ENCODE results near the gene OR56B1. TPM values are rescaled to one million over a fixed set of nuclear protein-coding genes. Genes with fewer than 3 reads are reported as not detected.
A peak's percentile ranks its signal among the peaks of the same experiment; 100 is the strongest.
"Not testable (repeated sequence)": the region's sequence is repeated elsewhere in the genome, so short reads cannot be mapped to it uniquely, and the experiment has no call there.

Gene OR56B1
- total RNA-seq (under 1 TPM; 0.20 to 0.78 (median 0.37) TPM), total RNA-seq (0 to 0.77 (median 0.05) reads per million in 29 experiments)
- total RNA-seq (2013), result 0.33 TPM

GRCh38 chr11:5736396-5736795 lies at the start of gene OR56B1:
Gene OR56B1 (plus strand): TSS chr11:5736448. CDS start chr11:5736517, 69 bp downstream.
- H3K4me3 Mint-ChIP-seq, result no peak within 1 kb of the TSS
- 83% methylated on average over 1 of the region's 1 CpG for WGBS (ENCODE audit: insufficient coverage)
- H3K27me3 ChIP-seq (replicated peaks in 1 of 2; ENCODE audit: control insufficient read depth in 2 of 2, extremely low read depth in 1 of 2, insufficient read depth in 2 of 2, low read length in 1 of 2), result no peaks in the 10 kb centered on the region
- CTCF ChIA-PET, result interaction anchor here in 1 of 2 donors (0.6 kb wide), 1 partner anchor 559 kb away, joined by 3 read pairs; no protein-coding TSS in a partner anchor
- peaks cover 10 to 13% of the 10 kb centered on the region in 2 donors for H3K27me3 Mint-ChIP-seq
- no peaks in the 10 kb centered on the region for H3K4me1 ChIP-seq (ENCODE audit: control insufficient read depth in 1 of 2, extremely low read depth in 1 of 2, insufficient read depth in 2 of 2, low read length in 2 of 2)
- H3K36me3 Mint-ChIP-seq, result peaks cover 39% of the 10 kb centered on the region
- H3K27ac ChIP-seq (ENCODE audit: low read length), result no peak within 1 kb of the TSS
- no peaks in the 10 kb centered on the region for H3K4me1 Mint-ChIP-seq
- ATAC-seq (replicated peaks in 1 of 4) (no peak), DNase-seq (no peak)
- no peaks in the 10 kb centered on the region for H3K36me3 ChIP-seq (ENCODE audit: control insufficient read depth in 2 of 2, extremely low read depth in 1 of 2, insufficient read depth in 1 of 2, low read length in 1 of 2)
- H3K9me3 Mint-ChIP-seq, result peaks cover 11 to 16% (median 15%) of the 10 kb centered on the region in 3 donors
- POLR2A ChIA-PET, result no interaction called here
- no peak within 1 kb of the TSS for H3K27ac Mint-ChIP-seq
- H3K9me3 ChIP-seq, result no peaks in the 10 kb centered on the region
- no peak within 1 kb of the TSS for H3K4me3 ChIP-seq (ENCODE audit: control insufficient read depth in 1 of 2, extremely low read depth in 1 of 2, low read length in 1 of 2)

GRCh38 chr11:5688482-5688881 lies 47.8 kb upstream of the OR56B1 start:
- Histone ChIP-seq H3K27me3 (replicated peaks in 1 of 2; ENCODE audit: control insufficient read depth in 2 of 2, extremely low read depth in 1 of 2, insufficient read depth in 2 of 2, low read length in 1 of 2) (no peaks in the 10 kb centered on the region), H3K36me3 (ENCODE audit: control insufficient read depth in 2 of 2, extremely low read depth in 1 of 2, insufficient read depth in 1 of 2, low read length in 1 of 2) (peaks cover 0 to 4% of the 10 kb centered on the region in 2 donors), H3K4me1 (ENCODE audit: control insufficient read depth in 1 of 2, extremely low read depth in 1 of 2, insufficient read depth in 2 of 2, low read length in 2 of 2) (peaks cover 22 to 32% of the 10 kb centered on the region in 2 experiments), H3K27ac (ENCODE audit: low read length) (peak overlapping the region; percentile 88), H3K9me3 (no peaks in the 10 kb centered on the region), H3K4me3 (ENCODE audit: control insufficient read depth in 1 of 2, extremely low read depth in 1 of 2, low read length in 1 of 2) (no peak overlapping the region)
- H3K9me3 Mint-ChIP-seq, result no peaks in the 10 kb centered on the region
- POLR2A ChIA-PET, result interaction anchor here in 1 of 2 donors (0.5 to 0.7 kb wide), 2 partner anchors 20 to 730 kb away, joined by 3 read pairs; no protein-coding TSS in a partner anchor
- no peaks in the 10 kb centered on the region for H3K27me3 Mint-ChIP-seq
- ATAC-seq (replicated peaks in 1 of 4), result no peak
- peaks cover 53 to 60% (median 57%) of the 10 kb centered on the region in 3 donors for H3K4me1 Mint-ChIP-seq
- peak overlapping the region; percentile 97 to 98 for H3K27ac Mint-ChIP-seq
- CTCF ChIA-PET, result interaction anchor here (0.9 to 2.9 kb wide), 3 partner anchors 10 to 54 kb away, joined by 3 to 21 read pairs (median 3); no protein-coding TSS in a partner anchor
- H3K4me3 Mint-ChIP-seq, result peak overlapping the region; percentile 29 to 95 (median 89)
- H3K36me3 Mint-ChIP-seq, result peaks cover 16% of the 10 kb centered on the region
- DNase-seq, result no peak
- no CpG with 5 or more reads among the region's 1 CpG for WGBS (ENCODE audit: insufficient coverage)

GRCh38 chr11:5689551-5689983 lies 46.7 kb upstream of the OR56B1 start, which contains the start of gene TRIM22:
Gene TRIM22 (plus strand): TSS chr11:5689790. CDS start chr11:5696233, 6,443 bp downstream.
- Mint-ChIP-seq H3K4me3 (peak within 1 kb of the TSS; percentile 89 to 95 (median 94)), H3K36me3 (peaks cover 19% of the 10 kb centered on the region), H3K27me3 (no peaks in the 10 kb centered on the region), H3K9me3 (no peaks in the 10 kb centered on the region), H3K4me1 (peaks cover 52 to 60% (median 58%) of the 10 kb centered on the region in 3 donors), H3K27ac (peak within 1 kb of the TSS; percentile 97 to 98)
- no peaks in the 10 kb centered on the region for H3K9me3 ChIP-seq
- no CpG with 5 or more reads among the region's 2 CpGs for WGBS (ENCODE audit: insufficient coverage)
- CTCF ChIA-PET, result interaction anchor here in 1 of 2 donors (0.5 to 2.9 kb wide), 7 partner anchors 11 to 89 kb away, joined by 3 to 21 read pairs (median 3); partner anchors contain the start of gene TRIM34
- H3K27me3 ChIP-seq (replicated peaks in 1 of 2; ENCODE audit: control insufficient read depth in 2 of 2, extremely low read depth in 1 of 2, insufficient read depth in 2 of 2, low read length in 1 of 2), result no peaks in the 10 kb centered on the region
- peaks cover 24 to 30% of the 10 kb centered on the region in 2 experiments for H3K4me1 ChIP-seq (ENCODE audit: control insufficient read depth in 1 of 2, extremely low read depth in 1 of 2, insufficient read depth in 2 of 2, low read length in 2 of 2)
- DNase-seq (peak in 33 of 35 experiments; percentile 9 to 75 (median 29)), ATAC-seq (replicated peaks in 1 of 4) (peak; percentile 57 to 69 (median 66))
- H3K4me3 ChIP-seq (ENCODE audit: control insufficient read depth in 1 of 2, extremely low read depth in 1 of 2, low read length in 1 of 2), result peak within 1 kb of the TSS; percentile 66 to 77
- POLR2A ChIA-PET, result interaction anchor here (0.6 to 1.4 kb wide), 4 partner anchors 10 to 63 kb away, joined by 3 to 8 read pairs (median 6); no protein-coding TSS in a partner anchor
- peak within 1 kb of the TSS; percentile 88 for H3K27ac ChIP-seq (ENCODE audit: low read length)
- H3K36me3 ChIP-seq (ENCODE audit: control insufficient read depth in 2 of 2, extremely low read depth in 1 of 2, insufficient read depth in 1 of 2, low read length in 1 of 2), result peaks cover 0 to 8% of the 10 kb centered on the region in 2 donors

- Mint-ChIP-seq H3K4me3 (peak overlapping the region; percentile 89 to 95 (median 94)), H3K36me3 (peaks cover 24% of the 10 kb centered on the region), H3K9me3 (no peaks in the 10 kb centered on the region), H3K27ac (peak overlapping the region; percentile 97 to 98), H3K27me3 (no peaks in the 10 kb centered on the region), H3K4me1 (peaks cover 52 to 60% (median 58%) of the 10 kb centered on the region in 3 donors)
- H3K27ac ChIP-seq (ENCODE audit: low read length), result peak overlapping the region; percentile 88
- no CpG with 5 or more reads among the region's 5 CpGs for WGBS (ENCODE audit: insufficient coverage)
- DNase-seq (no peak), ATAC-seq (replicated peaks in 1 of 4) (peak in 2 of 4 experiments; percentile 3 to 5)
- no peaks in the 10 kb centered on the region for H3K27me3 ChIP-seq (replicated peaks in 1 of 2; ENCODE audit: control insufficient read depth in 2 of 2, extremely low read depth in 1 of 2, insufficient read depth in 2 of 2, low read length in 1 of 2)
- H3K4me1 ChIP-seq (ENCODE audit: control insufficient read depth in 1 of 2, extremely low read depth in 1 of 2, insufficient read depth in 2 of 2, low read length in 2 of 2), result peaks cover 22 to 27% of the 10 kb centered on the region in 2 experiments
- CTCF ChIA-PET, result interaction anchor here (0.6 to 2.9 kb wide), 7 partner anchors 10 to 65 kb away, joined by 3 to 21 read pairs (median 3); partner anchors contain the start of gene TRIM34 (in 1 of the 2)
- no peaks in the 10 kb centered on the region for H3K9me3 ChIP-seq
- peaks cover 0 to 10% of the 10 kb centered on the region in 2 donors for H3K36me3 ChIP-seq (ENCODE audit: control insufficient read depth in 2 of 2, extremely low read depth in 1 of 2, insufficient read depth in 1 of 2, low read length in 1 of 2)
- POLR2A ChIA-PET, result interaction anchor here (0.6 to 1.4 kb wide), 3 partner anchors 11 to 1835 kb away, joined by 3 to 8 read pairs (median 8); no protein-coding TSS in a partner anchor
- H3K4me3 ChIP-seq (ENCODE audit: control insufficient read depth in 1 of 2, extremely low read depth in 1 of 2, low read length in 1 of 2), result peak overlapping the region; percentile 66 to 77
These were observed 46.0 kb upstream of the OR56B1 start for GRCh38 chr11:5690216-5690615.

- peak overlapping the region; percentile 89 to 95 (median 94) for H3K4me3 Mint-ChIP-seq
- ATAC-seq (replicated peaks in 1 of 4), result no peak
- H3K4me3 ChIP-seq (ENCODE audit: control insufficient read depth in 1 of 2, extremely low read depth in 1 of 2, low read length in 1 of 2), result peak overlapping the region; percentile 66 to 77
- 8% methylated on average over 4 of the region's 5 CpGs for WGBS (ENCODE audit: insufficient coverage)
- peak overlapping the region; percentile 97 to 98 for H3K27ac Mint-ChIP-seq
- peaks cover 4 to 14% of the 10 kb centered on the region in 2 donors for H3K36me3 ChIP-seq (ENCODE audit: control insufficient read depth in 2 of 2, extremely low read depth in 1 of 2, insufficient read depth in 1 of 2, low read length in 1 of 2)
- H3K27ac ChIP-seq (ENCODE audit: low read length), result peak overlapping the region; percentile 88
- H3K9me3 ChIP-seq, result no peaks in the 10 kb centered on the region
- peaks cover 27% of the 10 kb centered on the region for H3K36me3 Mint-ChIP-seq
- ChIA-PET POLR2A (interaction anchor here in 1 of 2 donors (0.8 kb wide), 1 partner anchor 13 kb away, joined by 3 read pairs; no protein-coding TSS in a partner anchor), CTCF (interaction anchor here (0.6 to 2.9 kb wide), 5 partner anchors 9 to 66 kb away, joined by 3 to 21 read pairs (median 3); partner anchors contain the start of gene TRIM34 (in 1 of the 2))
- no peaks in the 10 kb centered on the region for H3K27me3 ChIP-seq (replicated peaks in 1 of 2; ENCODE audit: control insufficient read depth in 2 of 2, extremely low read depth in 1 of 2, insufficient read depth in 2 of 2, low read length in 1 of 2)
- peak in 1 of 35 experiments; percentile 22 for DNase-seq
- H3K4me1 ChIP-seq (ENCODE audit: control insufficient read depth in 1 of 2, extremely low read depth in 1 of 2, insufficient read depth in 2 of 2, low read length in 2 of 2), result peaks cover 22 to 23% of the 10 kb centered on the region in 2 experiments
- H3K4me1 Mint-ChIP-seq, result peaks cover 55 to 63% (median 61%) of the 10 kb centered on the region in 3 donors
- no peaks in the 10 kb centered on the region for H3K27me3 Mint-ChIP-seq
- no peaks in the 10 kb centered on the region for H3K9me3 Mint-ChIP-seq
These were observed 45.5 kb upstream of the OR56B1 start for GRCh38 chr11:5690736-5691135.

GRCh38 chr11:5691238-5691963 lies 44.8 kb upstream of the OR56B1 start:
- CTCF ChIA-PET, result interaction anchor here (0.9 to 2.9 kb wide), 3 partner anchors 9 to 14 kb away, joined by 3 to 21 read pairs (median 3); no protein-coding TSS in a partner anchor
- H3K27me3 Mint-ChIP-seq; H3K9me3 ChIP-seq; H3K9me3 Mint-ChIP-seq; H3K27me3 ChIP-seq (replicated peaks in 1 of 2; ENCODE audit: control insufficient read depth in 2 of 2, extremely low read depth in 1 of 2, insufficient read depth in 2 of 2, low read length in 1 of 2); ATAC-seq (replicated peaks in 1 of 4); POLR2A ChIA-PET: not testable (repeated sequence)
- Mint-ChIP-seq H3K4me1 (peaks cover 58 to 70% (median 64%) of the 10 kb centered on the region in 3 donors), H3K36me3 (peaks cover 34% of the 10 kb centered on the region), H3K27ac (peak overlapping the region; percentile 97 to 98), H3K4me3 (peak overlapping the region; percentile 89 to 95 (median 94))
- 0% methylated on average over 1 of the region's 12 CpGs for WGBS (ENCODE audit: insufficient coverage)
- peak in 1 of 35 experiments; percentile 31 for DNase-seq
- peak overlapping the region; percentile 88 for H3K27ac ChIP-seq (ENCODE audit: low read length)
- H3K4me3 ChIP-seq (ENCODE audit: control insufficient read depth in 1 of 2, extremely low read depth in 1 of 2, low read length in 1 of 2), result peak overlapping the region; percentile 66 to 77
- peaks cover 22 to 23% of the 10 kb centered on the region in 2 experiments for H3K4me1 ChIP-seq (ENCODE audit: control insufficient read depth in 1 of 2, extremely low read depth in 1 of 2, insufficient read depth in 2 of 2, low read length in 2 of 2)
- H3K36me3 ChIP-seq (ENCODE audit: control insufficient read depth in 2 of 2, extremely low read depth in 1 of 2, insufficient read depth in 1 of 2, low read length in 1 of 2), result peaks cover 10 to 20% of the 10 kb centered on the region in 2 donors

Measured in T-cell (primary cell).